Glutamatergic neuron (in vitro differentiated cells): Measurements from ENCODE around the gene KCNJ12. TPM values are rescaled to one million over a fixed set of nuclear protein-coding genes. Genes with fewer than 3 reads are reported as not detected.

Experiments
- DNase-seq: peaks from one replicate; pipeline ENCODE4 v3.0.0; 2022
- H3K27ac Mint-ChIP-seq: one replicate; pipeline ENCODE4 v1.8.0; 2020; ENCODE audit warnings: mild to moderate bottlenecking, mixed read lengths, inconsistent platforms; ENCODE audit not compliant: unreplicated experiment
- H3K27me3 Mint-ChIP-seq: one replicate; pipeline ENCODE4 v1.8.0; 2020; ENCODE audit warnings: mild to moderate bottlenecking, moderate library complexity, mixed read lengths, inconsistent platforms; ENCODE audit not compliant: unreplicated experiment
- H3K36me3 Mint-ChIP-seq: one replicate; pipeline ENCODE4 v1.8.0; 2020; ENCODE audit warnings: mild to moderate bottlenecking, mixed read lengths, inconsistent platforms; ENCODE audit not compliant: unreplicated experiment
- H3K4me1 Mint-ChIP-seq: one replicate; pipeline ENCODE4 v1.8.0; 2020; ENCODE audit warnings: mild to moderate bottlenecking, low read depth, mixed read lengths, inconsistent platforms; ENCODE audit not compliant: unreplicated experiment
- H3K4me3 Mint-ChIP-seq: one replicate; pipeline ENCODE4 v1.8.0; 2020; ENCODE audit warnings: mild to moderate bottlenecking, mixed read lengths, inconsistent platforms; ENCODE audit not compliant: unreplicated experiment
- H3K9me3 Mint-ChIP-seq: one replicate; pipeline ENCODE4 v1.8.0; 2020; ENCODE audit warnings: mild to moderate bottlenecking, moderate library complexity, mixed read lengths, inconsistent platforms; ENCODE audit not compliant: unreplicated experiment
- CTCF ChIP-seq: fragments of 200-600 bp; sonication (generic); IDR thresholded peaks from one replicate; pipeline ENCODE4 v1.5.0; 2021; ENCODE audit not compliant: partially characterized antibody, unreplicated experiment
- total RNA-seq: library from RNA; stranded (reverse); fragmentation: NEBNext Ultra II Directional; extraction: Animal tissue kit (Norgen Biotek cat#: 25700); gene quantifications from one replicate; pipeline ENCODE4 v1.2.1, GENCODE V29; 2021; ENCODE audit not compliant: unreplicated experiment

The KCNJ12 gene
- total RNA-seq, 1 donor from 2014 or later = 9.6 TPM

GRCh38 chr17:21352981-21353265 lies 23.2 kb upstream of the KCNJ12 start:
- Mint-ChIP-seq H3K27me3 (peaks cover 11% of the 10 kb centered on the region), H3K27ac (no peak overlapping the region), H3K36me3 (no peaks in the 10 kb centered on the region), H3K4me3 (no peak overlapping the region), H3K4me1 (peaks cover 19% of the 10 kb centered on the region), H3K9me3 (peaks cover 2% of the 10 kb centered on the region)
- no peak for DNase-seq
- TF ChIP-seq CTCF = no peak

GRCh38 chr17:21353326-21354010 lies 22.7 kb upstream of the KCNJ12 start:
- Mint-ChIP-seq H3K27ac (no peak overlapping the region), H3K9me3 (peaks cover 2% of the 10 kb centered on the region), H3K36me3 (no peaks in the 10 kb centered on the region), H3K4me1 (peaks cover 25% of the 10 kb centered on the region), H3K4me3 (no peak overlapping the region), H3K27me3 (peaks cover 14% of the 10 kb centered on the region)
- TF ChIP-seq CTCF = no peak
- DNase-seq = no peak

- peak overlapping the region; percentile 7 for H3K4me3 Mint-ChIP-seq
Measured at GRCh38 chr17:21354796-21355385, 21.3 kb upstream of the KCNJ12 start.

GRCh38 chr17:21355586-21355985 lies 20.6 kb upstream of the KCNJ12 start:
- no peak for DNase-seq
- no peak overlapping the region for H3K4me3 Mint-ChIP-seq
- H3K27me3 Mint-ChIP-seq = peaks cover 16% of the 10 kb centered on the region
- H3K4me1 Mint-ChIP-seq = peaks cover 37% of the 10 kb centered on the region
- no peak for TF ChIP-seq CTCF
- peaks cover 2% of the 10 kb centered on the region for H3K9me3 Mint-ChIP-seq
- no peaks in the 10 kb centered on the region for H3K36me3 Mint-ChIP-seq
- H3K27ac Mint-ChIP-seq = no peak overlapping the region

More at GRCh38 chr17:21354796-21355385, 21.3 kb upstream of the KCNJ12 start:
- Mint-ChIP-seq H3K9me3 (peaks cover 2% of the 10 kb centered on the region), H3K36me3 (no peaks in the 10 kb centered on the region), H3K27ac (peak overlapping the region; percentile 40), H3K4me1 (peaks cover 32% of the 10 kb centered on the region), H3K27me3 (peaks cover 17% of the 10 kb centered on the region)
- no peak for DNase-seq
- no peak for TF ChIP-seq CTCF

GRCh38 chr17:21356537-21357127 lies 19.5 kb upstream of the KCNJ12 start:
- no peaks in the 10 kb centered on the region for H3K36me3 Mint-ChIP-seq
- H3K4me1 Mint-ChIP-seq = peaks cover 37% of the 10 kb centered on the region
- H3K27me3 Mint-ChIP-seq = peaks cover 16% of the 10 kb centered on the region
- peaks cover 2% of the 10 kb centered on the region for H3K9me3 Mint-ChIP-seq
- DNase-seq = no peak
- peak overlapping the region; percentile 14 for H3K4me3 Mint-ChIP-seq
- peak overlapping the region; percentile 75 for H3K27ac Mint-ChIP-seq
- TF ChIP-seq CTCF = no peak
